Breast epithelium (tissue), 4 donors: ENCODE data around the gene NINL. TPM values are rescaled to one million over a fixed set of nuclear protein-coding genes. Genes with fewer than 3 reads are reported as not detected.

Experiments
- DNase-seq, 2 donors: peaks; one replicate each; pipeline ENCODE4 v3.0.0-alpha.2; 2019; ENCODE audit warnings: low spot score in 2 of 2
- H3K27ac ChIP-seq, 2 donors: fragments of 200-600 bp; sonication (generic) in 1 of 2; one replicate each; pipeline ENCODE4 v1.5.1; 2016 to 2019; ENCODE audit warnings: mild to moderate bottlenecking in 1 of 2
- H3K27me3 ChIP-seq, 2 donors: fragments of 200-600 bp; sonication (generic) in 1 of 2; one replicate each; pipeline versions ENCODE4 v1.5.1 to v1.6.0; 2017 to 2019; ENCODE audit warnings: control low read depth in 1 of 2, mild to moderate bottlenecking in 1 of 2
- H3K36me3 ChIP-seq: fragments of 200-600 bp; one replicate; pipeline ENCODE4 v1.5.1; 2019
- H3K4me1 ChIP-seq, 2 donors: fragments of 200-600 bp; sonication (generic); one replicate each; pipeline ENCODE4 v1.5.1; 2016 to 2019; ENCODE audit warnings: control low read depth in 1 of 2
- H3K4me3 ChIP-seq, 3 donors: fragments of 200-600 bp; sonication (generic); 1 replicate in 2 of 3; 2 replicates in 1 of 3; pipeline ENCODE4 v1.5.1; 2016 to 2019; ENCODE audit warnings: mild to moderate bottlenecking in 3 of 3, moderate library complexity in 2 of 3
- H3K9me3 ChIP-seq, 2 donors: fragments of 200-600 bp; sonication (generic) in 1 of 2; one replicate each; pipeline ENCODE4 v1.5.1; 2016 to 2019; ENCODE audit warnings: control low read depth in 1 of 2
- CTCF ChIP-seq, 3 donors: fragments of 450-650 bp; IDR thresholded peaks; one replicate each; pipeline ENCODE4 v1.5.1; 2016 to 2017; ENCODE audit warnings: antibody characterized with exemption in 3 of 3, mild to moderate bottlenecking in 3 of 3, moderate library complexity in 3 of 3
- POLR2A ChIP-seq: fragments of 450-650 bp; IDR thresholded peaks from one replicate; pipeline ENCODE4 v1.6.1; 2016; ENCODE audit warnings: antibody characterized with exemption, mild to moderate bottlenecking, moderate library complexity
- POLR2AphosphoS5 ChIP-seq, 3 donors: sonication (generic); formaldehyde crosslinking; IDR thresholded peaks; one replicate each; pipeline ENCODE4 v1.6.1; 2017; ENCODE audit warnings: antibody characterized with exemption in 3 of 3
- intact Hi-C: fragments of 100-400 bp; cut with DNase I; formaldehyde crosslinking; loops from one replicate; pipeline ENCODE4 v1.15.1; 2023; ENCODE audit warnings: low total_unique reads
- total RNA-seq, 3 donors: library from RNA; depleted of rRNA; stranded (reverse); fragments of >200 nt; gene quantifications; one replicate each; pipeline ENCODE4 v1.1.0, GENCODE V29; 2016

Gene NINL
- total RNA-seq, 3 donors from 2014 or later: 6.9 to 15.5 (median 12.8) TPM

DNA sequence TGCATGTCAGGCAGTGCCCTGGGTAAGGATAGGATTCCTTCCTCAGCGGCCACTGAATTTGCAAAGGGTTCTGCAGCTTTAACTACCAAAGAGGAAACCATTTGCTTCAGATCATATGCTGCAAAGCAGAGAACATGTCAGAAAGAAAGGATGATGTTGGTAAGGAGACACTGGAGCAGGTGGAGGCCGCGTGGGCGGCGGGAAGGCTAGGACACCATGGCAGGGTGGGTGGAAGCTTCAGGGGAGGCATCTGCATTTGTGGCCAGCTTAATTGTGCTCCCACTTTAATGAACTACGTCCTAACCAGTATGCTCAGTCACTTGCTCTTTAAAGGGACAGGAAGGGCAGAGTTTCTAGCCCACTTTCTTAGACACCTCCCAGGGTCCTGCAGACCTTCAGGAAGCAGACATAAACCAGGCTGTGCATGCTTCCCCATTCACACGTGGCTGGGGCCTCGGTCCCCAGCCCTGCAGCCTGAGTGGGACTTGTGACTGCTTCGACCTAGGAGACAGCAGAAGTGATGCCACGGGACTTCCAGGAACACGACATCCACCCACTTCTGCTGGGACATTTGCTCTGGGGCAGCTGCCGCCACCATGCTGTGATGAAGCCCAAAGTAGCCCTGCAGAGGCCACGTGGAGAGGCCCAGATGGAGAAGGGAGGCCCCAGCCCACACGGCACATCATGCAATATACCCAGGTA is 101.7 kb downstream of the NINL start:
- Histone ChIP-seq H3K4me3 (no peak overlapping the region), H3K4me1 (no peaks in the 10 kb centered on the region), H3K27me3 (no peaks in the 10 kb centered on the region), H3K27ac (no peak overlapping the region), H3K36me3 (no peaks in the 10 kb centered on the region), H3K9me3 (no peaks in the 10 kb centered on the region)
- intact Hi-C loops: no loop called here
- TF ChIP-seq POLR2AphosphoS5 (IDR thresholded peaks at IDR 0.05) (no peak), POLR2A (no peak), CTCF (IDR thresholded peaks at IDR 0.05) (no peak)
- no peak for DNase-seq

DNA sequence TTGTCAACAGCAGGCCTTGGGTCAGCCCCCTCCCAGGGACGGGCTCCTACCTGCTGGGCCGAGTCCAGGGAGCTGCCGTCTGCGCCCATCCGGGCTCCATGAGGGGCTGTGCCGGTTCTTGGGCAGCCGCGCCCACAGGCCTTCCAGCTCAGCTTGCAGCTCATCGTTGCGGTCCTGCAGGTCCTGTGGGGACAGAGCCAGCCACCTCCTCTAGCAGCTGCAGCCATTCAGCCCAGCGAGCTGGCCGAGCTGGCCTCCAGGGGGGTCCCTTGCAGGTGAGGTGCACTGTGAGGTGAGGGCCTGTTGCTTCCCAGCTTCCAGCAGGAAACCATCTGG is 103.4 kb downstream of the NINL start:
- no peaks in the 10 kb centered on the region for H3K27me3 ChIP-seq
- no peaks in the 10 kb centered on the region for H3K36me3 ChIP-seq
- intact Hi-C loops: no loop called here
- TF ChIP-seq CTCF (IDR thresholded peaks at IDR 0.05) (no peak), POLR2A (no peak)
- DNase-seq: no peak
- no peak overlapping the region for H3K4me3 ChIP-seq
- H3K9me3 ChIP-seq: no peaks in the 10 kb centered on the region
- no peak overlapping the region for H3K27ac ChIP-seq
- no peaks in the 10 kb centered on the region for H3K4me1 ChIP-seq

DNA sequence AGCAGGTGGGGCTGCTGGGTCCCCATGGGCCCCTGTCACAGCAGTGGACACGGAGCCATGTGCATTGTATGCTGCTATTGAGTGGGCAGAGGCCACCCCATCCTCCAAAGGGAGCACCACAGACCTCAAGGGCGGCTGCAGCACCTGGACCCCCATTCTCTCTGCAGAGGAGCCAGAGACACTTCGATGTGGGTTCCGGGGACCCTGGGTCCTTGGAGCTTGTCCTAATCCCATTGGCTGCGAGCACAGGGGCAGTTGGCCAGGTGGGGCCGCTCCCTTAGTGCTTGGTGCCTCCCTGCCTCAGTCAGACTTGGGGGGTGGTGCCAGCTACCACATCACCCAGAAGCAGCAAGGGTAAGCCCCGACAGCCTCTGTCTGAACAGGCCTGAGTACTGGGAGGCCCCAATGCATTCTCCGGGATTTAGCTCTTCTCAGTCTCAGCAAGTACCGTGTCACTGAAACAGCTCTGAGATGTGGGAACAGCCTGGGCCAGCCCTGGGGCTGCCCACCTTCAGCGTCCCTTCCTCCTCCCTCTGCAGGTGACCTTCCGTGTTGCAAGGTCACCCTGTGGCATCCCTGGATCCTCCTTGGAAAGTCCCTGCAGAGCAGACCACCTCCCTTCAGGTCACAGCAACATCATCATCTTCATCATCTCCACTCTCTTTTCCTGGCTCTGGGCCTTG is 104.0 kb downstream of the NINL start:
- intact Hi-C loops: no loop called here
- DNase-seq: no peak
- no peak overlapping the region for H3K27ac ChIP-seq
- no peaks in the 10 kb centered on the region for H3K36me3 ChIP-seq
- no peaks in the 10 kb centered on the region for H3K27me3 ChIP-seq
- H3K4me1 ChIP-seq: no peaks in the 10 kb centered on the region
- no peak for TF ChIP-seq POLR2A
- no peak for TF ChIP-seq CTCF (IDR thresholded peaks at IDR 0.05)
- no peak for TF ChIP-seq POLR2AphosphoS5 (IDR thresholded peaks at IDR 0.05)
- H3K9me3 ChIP-seq: no peaks in the 10 kb centered on the region
- no peak overlapping the region for H3K4me3 ChIP-seq

DNA sequence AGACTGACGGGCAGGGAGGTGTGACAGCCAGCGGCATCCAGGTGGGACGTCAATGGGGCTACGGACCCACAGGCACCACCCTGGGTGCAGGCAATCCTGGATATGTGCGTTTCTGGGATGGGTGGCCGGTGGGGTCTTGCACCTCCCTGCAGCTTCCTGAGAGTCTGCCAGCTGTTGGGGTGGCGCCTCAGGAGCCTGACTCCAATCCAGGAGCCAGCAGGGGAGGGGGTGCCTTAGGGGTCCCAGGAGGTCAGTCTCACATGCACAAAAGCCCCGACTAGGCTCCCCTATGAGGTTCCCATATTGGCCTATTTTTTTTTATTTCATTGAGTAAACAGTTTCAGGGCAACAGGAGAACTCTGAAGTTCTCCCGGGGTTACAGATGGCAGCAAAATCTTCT is 104.5 kb downstream of the NINL start:
- no peaks in the 10 kb centered on the region for H3K9me3 ChIP-seq
- H3K4me3 ChIP-seq: no peak overlapping the region
- DNase-seq: no peak
- H3K27me3 ChIP-seq: no peaks in the 10 kb centered on the region
- TF ChIP-seq POLR2AphosphoS5 (IDR thresholded peaks at IDR 0.05) (no peak), CTCF (IDR thresholded peaks at IDR 0.05) (no peak), POLR2A (no peak)
- H3K27ac ChIP-seq: no peak overlapping the region
- intact Hi-C loops: no loop called here
- no peaks in the 10 kb centered on the region for H3K36me3 ChIP-seq
- no peaks in the 10 kb centered on the region for H3K4me1 ChIP-seq

GRCh38 chr20:25480156-25480555 is 105.2 kb downstream of the NINL start:
- no peak for TF ChIP-seq POLR2A
- no peak for TF ChIP-seq CTCF (IDR thresholded peaks at IDR 0.05)
- TF ChIP-seq POLR2AphosphoS5 (IDR thresholded peaks at IDR 0.05): no peak
- no peaks in the 10 kb centered on the region for H3K4me1 ChIP-seq
- intact Hi-C loops: no loop called here
- H3K4me3 ChIP-seq: no peak overlapping the region
- no peak overlapping the region for H3K27ac ChIP-seq
- no peaks in the 10 kb centered on the region for H3K36me3 ChIP-seq
- H3K9me3 ChIP-seq: no peaks in the 10 kb centered on the region
- H3K27me3 ChIP-seq: no peaks in the 10 kb centered on the region
- DNase-seq: no peak
